KMS-11 (cell line): Measurements from ENCODE around the gene PHACTR1.

Experiments
- H2AFZ ChIP-seq: fragments of 200-600 bp; sonication (generic); 2 replicates; pipeline ENCODE4 v1.6.1; 2016; ENCODE audit warnings: antibody characterized with exemption, mixed run types, low read depth
- H3K27ac ChIP-seq: fragments of 200-600 bp; sonication (generic); 2 replicates; pipeline ENCODE4 v1.6.1; 2016; ENCODE audit warnings: mild to moderate bottlenecking, mixed run types
- H3K27me3 ChIP-seq: fragments of 200-600 bp; sonication (generic); 2 replicates; pipeline ENCODE4 v1.6.1; 2017; ENCODE audit warnings: mild to moderate bottlenecking, low read depth, mixed run types, moderate library complexity; ENCODE audit not compliant: insufficient read depth
- H3K36me3 ChIP-seq: fragments of 200-600 bp; sonication (generic); 2 replicates; pipeline ENCODE4 v1.6.1; 2017; ENCODE audit warnings: mild to moderate bottlenecking, mixed run types; ENCODE audit not compliant: insufficient read depth
- H3K4me1 ChIP-seq: fragments of 200-600 bp; sonication (generic); 2 replicates; pipeline ENCODE4 v1.6.1; 2016; ENCODE audit warnings: mild to moderate bottlenecking, low read depth, mixed run types; ENCODE audit not compliant: poor library complexity, severe bottlenecking
- H3K4me2 ChIP-seq: fragments of 200-600 bp; sonication (generic); 2 replicates; pipeline ENCODE4 v1.7.0; 2016; ENCODE audit warnings: mild to moderate bottlenecking, mixed run types
- H3K4me3 ChIP-seq: fragments of 200-600 bp; sonication (generic); IDR thresholded peaks from 2 replicates; pipeline ENCODE4 v1.6.1; 2017; ENCODE audit warnings: low read depth, low read length, mixed read lengths; ENCODE audit not compliant: insufficient read depth
- H3K79me2 ChIP-seq: fragments of 200-600 bp; sonication (generic); 2 replicates; pipeline ENCODE4 v1.6.1; 2016; ENCODE audit warnings: low read depth, mixed run types; ENCODE audit not compliant: insufficient read depth
- H3K9ac ChIP-seq: fragments of 200-600 bp; sonication (generic); 2 replicates; pipeline ENCODE4 v1.6.1; 2016; ENCODE audit warnings: mild to moderate bottlenecking, mixed run types
- H4K20me1 ChIP-seq: fragments of 200-600 bp; sonication (generic); 2 replicates; pipeline ENCODE4 v1.6.1; 2016; ENCODE audit warnings: mild to moderate bottlenecking, mixed run types; ENCODE audit not compliant: insufficient read depth
- CTCF ChIP-seq: fragments of 200-600 bp; sonication (generic); conservative IDR thresholded peaks from 2 replicates; pipeline ENCODE4 v1.6.1; 2017; ENCODE audit warnings: low read depth, mild to moderate bottlenecking, antibody characterized with exemption, low read length, moderate library complexity, mixed read lengths

PHACTR1 gene

GRCh38 chr6:12892151-12892550 lies 175.6 kb downstream of the PHACTR1 start:
- no peak overlapping the region for H3K27ac ChIP-seq
- no peaks in the 10 kb centered on the region for H3K4me1 ChIP-seq
- H3K79me2 ChIP-seq = no peaks in the 10 kb centered on the region
- no peak overlapping the region for H3K4me3 ChIP-seq
- H2AFZ ChIP-seq = no peak overlapping the region
- no peak for TF ChIP-seq CTCF
- no peak overlapping the region for H3K4me2 ChIP-seq
- H3K9ac ChIP-seq = no peak overlapping the region
- no peaks in the 10 kb centered on the region for H3K36me3 ChIP-seq
- H3K27me3 ChIP-seq = no peaks in the 10 kb centered on the region
- H4K20me1 ChIP-seq = no peaks in the 10 kb centered on the region

- H3K4me2 ChIP-seq = no peak overlapping the region
- no peaks in the 10 kb centered on the region for H3K79me2 ChIP-seq
- H4K20me1 ChIP-seq = no peaks in the 10 kb centered on the region
- H3K36me3 ChIP-seq = no peaks in the 10 kb centered on the region
- no peak overlapping the region for H2AFZ ChIP-seq
- no peak overlapping the region for H3K4me3 ChIP-seq
- H3K27me3 ChIP-seq = no peaks in the 10 kb centered on the region
- H3K4me1 ChIP-seq = no peaks in the 10 kb centered on the region
- TF ChIP-seq CTCF = no peak
- no peak overlapping the region for H3K27ac ChIP-seq
- no peak overlapping the region for H3K9ac ChIP-seq
Observed at GRCh38 chr6:12893036-12893435, 176.5 kb downstream of the PHACTR1 start.

- H3K27ac ChIP-seq = no peak overlapping the region
- H3K27me3 ChIP-seq = no peaks in the 10 kb centered on the region
- no peak overlapping the region for H3K4me3 ChIP-seq
- no peak overlapping the region for H3K4me2 ChIP-seq
- no peaks in the 10 kb centered on the region for H3K4me1 ChIP-seq
- TF ChIP-seq CTCF = no peak
- no peak overlapping the region for H3K9ac ChIP-seq
- no peaks in the 10 kb centered on the region for H4K20me1 ChIP-seq
- H2AFZ ChIP-seq = no peak overlapping the region
- H3K36me3 ChIP-seq = no peaks in the 10 kb centered on the region
- no peaks in the 10 kb centered on the region for H3K79me2 ChIP-seq
Observed at GRCh38 chr6:12895721-12896120, 179.2 kb downstream of the PHACTR1 start.

GRCh38 chr6:12896208-12896733 lies 179.7 kb downstream of the PHACTR1 start:
- no peak overlapping the region for H3K4me2 ChIP-seq
- H3K36me3 ChIP-seq = no peaks in the 10 kb centered on the region
- H4K20me1 ChIP-seq = no peaks in the 10 kb centered on the region
- TF ChIP-seq CTCF = no peak
- H2AFZ ChIP-seq = no peak overlapping the region
- H3K79me2 ChIP-seq = no peaks in the 10 kb centered on the region
- no peaks in the 10 kb centered on the region for H3K4me1 ChIP-seq
- no peak overlapping the region for H3K27ac ChIP-seq
- no peak overlapping the region for H3K9ac ChIP-seq
- no peak overlapping the region for H3K4me3 ChIP-seq
- H3K27me3 ChIP-seq = no peaks in the 10 kb centered on the region
